Muscle layer of duodenum (tissue), 2 donors: ENCODE measurements around the gene RTP3.
"Not testable (repeated sequence)": the region's sequence is repeated elsewhere in the genome, so short reads cannot be mapped to it uniquely, and the experiment has no call there.

Experiments used
- H3K27ac ChIP-seq: one replicate; pipeline ENCODE4 v1.7.0; 2013; ENCODE audit warnings: mild to moderate bottlenecking, low read length
- H3K27me3 ChIP-seq: one replicate; pipeline ENCODE4 v1.7.0; 2013; ENCODE audit warnings: low read depth, mild to moderate bottlenecking, control low read depth, low read length
- H3K36me3 ChIP-seq, 2 donors: one replicate each; pipeline ENCODE4 v1.7.0; 2013; ENCODE audit warnings: low read length in 2 of 2, control low read depth in 1 of 2, mild to moderate bottlenecking in 1 of 2; ENCODE audit not compliant: insufficient read depth in 2 of 2, control insufficient read depth in 1 of 2
- H3K4me1 ChIP-seq, 2 donors: one replicate each; pipeline ENCODE4 v1.7.0; 2013; ENCODE audit warnings: low read length in 2 of 2, mild to moderate bottlenecking in 2 of 2, control low read depth in 1 of 2, moderate library complexity in 1 of 2; ENCODE audit not compliant: insufficient read depth in 2 of 2, control insufficient read depth in 1 of 2
- H3K4me3 ChIP-seq, 2 donors: one replicate each; pipeline ENCODE4 v1.7.0; 2013; ENCODE audit warnings: low read length in 2 of 2, low read depth in 1 of 2, mild to moderate bottlenecking in 1 of 2
- H3K9me3 ChIP-seq, 2 donors: one replicate each; pipeline ENCODE4 v1.7.0; 2013; ENCODE audit warnings: low read length in 2 of 2, control low read depth in 1 of 2, mild to moderate bottlenecking in 1 of 2; ENCODE audit not compliant: control insufficient read depth in 1 of 2
- donor health status: healthy.

Gene RTP3

GRCh38 chr3:46542801-46543201 is 45.0 kb downstream of the RTP3 start:
- Histone ChIP-seq H3K36me3 (no peaks in the 10 kb centered on the region), H3K9me3 (no peaks in the 10 kb centered on the region), H3K27me3 (no peaks in the 10 kb centered on the region), H3K4me1 (no peaks in the 10 kb centered on the region), H3K27ac (no peak overlapping the region), H3K4me3 (no peak overlapping the region)

- H3K36me3 ChIP-seq = no peaks in the 10 kb centered on the region
- no peaks in the 10 kb centered on the region for H3K4me1 ChIP-seq
- no peak overlapping the region for H3K4me3 ChIP-seq
- H3K27me3 ChIP-seq = no peaks in the 10 kb centered on the region
- H3K9me3 ChIP-seq = no peaks in the 10 kb centered on the region
- H3K27ac ChIP-seq = no peak overlapping the region
Measured at GRCh38 chr3:46544771-46545503, 47.2 kb downstream of the RTP3 start.

GRCh38 chr3:46545818-46546630 is 48.2 kb downstream of the RTP3 start:
- H3K4me1 ChIP-seq = no peaks in the 10 kb centered on the region
- no peak overlapping the region for H3K4me3 ChIP-seq
- H3K36me3 ChIP-seq = no peaks in the 10 kb centered on the region
- H3K27ac ChIP-seq = no peak overlapping the region
- no peaks in the 10 kb centered on the region for H3K27me3 ChIP-seq
- H3K9me3 ChIP-seq = no peaks in the 10 kb centered on the region

- no peaks in the 10 kb centered on the region for H3K9me3 ChIP-seq
Measured at GRCh38 chr3:46546896-46547440, 49.2 kb downstream of the RTP3 start.

GRCh38 chr3:46548611-46549010 is 50.8 kb downstream of the RTP3 start:
- not testable (repeated sequence) for H3K4me1 ChIP-seq, H3K27ac ChIP-seq, H3K9me3 ChIP-seq, H3K4me3 ChIP-seq, H3K27me3 ChIP-seq, H3K36me3 ChIP-seq

More at GRCh38 chr3:46546896-46547440, 49.2 kb downstream of the RTP3 start:
- Histone ChIP-seq H3K4me3 (no peak overlapping the region), H3K36me3 (no peaks in the 10 kb centered on the region), H3K4me1 (no peaks in the 10 kb centered on the region), H3K27ac (no peak overlapping the region), H3K27me3 (no peaks in the 10 kb centered on the region)

GRCh38 chr3:46549408-46549904 is 51.7 kb downstream of the RTP3 start:
- no peaks in the 10 kb centered on the region for H3K9me3 ChIP-seq
- no peaks in the 10 kb centered on the region for H3K4me1 ChIP-seq
- no peaks in the 10 kb centered on the region for H3K27me3 ChIP-seq
- no peaks in the 10 kb centered on the region for H3K36me3 ChIP-seq
- no peak overlapping the region for H3K27ac ChIP-seq
- no peak overlapping the region for H3K4me3 ChIP-seq

GRCh38 chr3:46549989-46550388 is 52.2 kb downstream of the RTP3 start:
- Histone ChIP-seq H3K4me1 (no peaks in the 10 kb centered on the region), H3K9me3 (no peaks in the 10 kb centered on the region), H3K27ac (no peak overlapping the region), H3K27me3 (no peaks in the 10 kb centered on the region), H3K36me3 (no peaks in the 10 kb centered on the region), H3K4me3 (no peak overlapping the region)
